K562 (cell line): ENCODE measurements around the gene CCDC9B. TPM values are rescaled to one million over a fixed set of nuclear protein-coding genes. Genes with fewer than 3 reads are reported as not detected.
A peak's percentile ranks its signal among the peaks of the same experiment; 100 is the strongest.

Experiments used
- CTCFL ChIP-seq: IDR thresholded peaks from 2 replicates; pipeline ENCODE4 v1.6.1; 2011; ENCODE audit warnings: borderline replicate concordance, low read depth, mild to moderate bottlenecking, moderate library complexity, low read length; ENCODE audit not compliant: insufficient read depth, poor library complexity, severe bottlenecking
- FOXK2 ChIP-seq, 2 experiments: fragments of 450-650 bp; IDR thresholded peaks in 1 of 2; conservative IDR thresholded peaks in 1 of 2; 2 replicates each; pipeline ENCODE4 v1.6.1; 2016; ENCODE audit warnings: low read depth in 2 of 2, mild to moderate bottlenecking in 1 of 2
- KLF16 ChIP-seq: IDR thresholded peaks from 2 replicates; pipeline ENCODE4 v1.6.1; 2016; ENCODE audit warnings: antibody characterized with exemption
- MAZ ChIP-seq, 2 experiments: fragments of 450-650 bp in 1 of 2; sonication (generic) in 1 of 2; formaldehyde crosslinking; IDR thresholded peaks in 1 of 2; conservative IDR thresholded peaks in 1 of 2; 2 replicates each; pipeline versions ENCODE4 v1.4.0 to v1.5.0; 2020; ENCODE audit warnings: mild to moderate bottlenecking in 1 of 2, missing genetic modification reagents in 1 of 2
- MYNN ChIP-seq, 2 experiments: sonication (generic); formaldehyde crosslinking in 1 of 2; IDR thresholded peaks; 2 replicates each; pipeline versions ENCODE4 v1.5.0 to v1.6.1; 2016 to 2020; ENCODE audit warnings: antibody characterized with exemption in 1 of 2, missing genetic modification reagents in 1 of 2
- NBN ChIP-seq: fragments of 450-650 bp; IDR thresholded peaks from 2 replicates; pipeline ENCODE4 v1.6.1; 2016; ENCODE audit warnings: low read depth, mild to moderate bottlenecking
- NFIC ChIP-seq: fragments of 450-650 bp; IDR thresholded peaks from 2 replicates; pipeline ENCODE4 v1.6.1; 2017; ENCODE audit warnings: mild to moderate bottlenecking, inconsistent platforms
- SNIP1 ChIP-seq: fragments of 450-650 bp; IDR thresholded peaks from 2 replicates; pipeline ENCODE4 v1.7.1; 2017; ENCODE audit warnings: low read depth, mild to moderate bottlenecking
- SP1 ChIP-seq: sonication (generic); formaldehyde crosslinking; IDR thresholded peaks from 2 replicates; pipeline ENCODE4 v1.8.1; 2022; ENCODE audit warnings: mild to moderate bottlenecking, missing genetic modification reagents
- TAF9B ChIP-seq: fragments of 450-650 bp; IDR thresholded peaks from 2 replicates; pipeline ENCODE4 v1.6.1; 2018; ENCODE audit warnings: mild to moderate bottlenecking; ENCODE audit not compliant: partially characterized antibody
- TCF3 ChIP-seq: sonication (generic); formaldehyde crosslinking; IDR thresholded peaks from 2 replicates; pipeline ENCODE4 v1.4.0; 2020; ENCODE audit warnings: mild to moderate bottlenecking, missing genetic modification reagents
- XRCC5 ChIP-seq: fragments of 200-400 bp; formaldehyde crosslinking; IDR thresholded peaks from 2 replicates; pipeline ENCODE4 v1.6.1; 2017; ENCODE audit warnings: low read depth, mild to moderate bottlenecking, low read length
- ZBTB2 ChIP-seq: fragments of 450-650 bp; IDR thresholded peaks from 2 replicates; pipeline ENCODE4 v1.6.1; 2016; ENCODE audit warnings: antibody characterized with exemption
- ZNF232 ChIP-seq: sonication (generic); formaldehyde crosslinking; IDR thresholded peaks from 2 replicates; pipeline ENCODE4 v1.8.0; 2022; ENCODE audit warnings: mild to moderate bottlenecking, missing genetic modification reagents
- ZNF347 ChIP-seq: fragments of 450-650 bp; formaldehyde crosslinking; IDR thresholded peaks from 2 replicates; pipeline ENCODE4 v1.4.0; 2020; ENCODE audit warnings: low read depth, mild to moderate bottlenecking, moderate library complexity
- polyA plus RNA-seq, 8 experiments: library from polyadenylated mRNA; depleted of rRNA in 4 of 8; stranded (reverse) in 5 of 8; unstranded in 3 of 8; fragments of >200 nt; fragmentation: Nextera tagmentation in 2 of 8; fragmentation: Illumina TruSeq in 1 of 8; extraction: Ambion mirVana in 2 of 8; extraction: Trizol in 1 of 8; gene quantifications; 2 replicates each; pipeline versions ENCODE4 v1.2.1 to v1.2.3, GENCODE V29; 2011 to 2014; ENCODE audit warnings: inconsistent platforms in 1 of 8, missing spikeins in 1 of 8
- total RNA-seq, 7 experiments: library from RNA; depleted of rRNA in 6 of 7; stranded (reverse); fragments of >200 nt in 6 of 7; fragmentation: Illumina TruSeq in 2 of 7; extraction: Trizol in 2 of 7; gene quantifications; 2 replicates each; pipeline versions ENCODE4 v1.2.1 to v1.2.3, GENCODE V29; 2011 to 2021; ENCODE audit warnings: low replicate concordance in 1 of 7
- TF ChIP-seq, protein P1 (sequence below): sonication (generic); formaldehyde crosslinking; IDR thresholded peaks from 2 replicates; pipeline ENCODE4 v1.8.0; 2022; ENCODE audit warnings: mild to moderate bottlenecking, missing genetic modification reagents
- TF ChIP-seq, protein P2 (sequence below): fragments of 450-650 bp; IDR thresholded peaks from 2 replicates; pipeline ENCODE4 v1.6.1; 2018; ENCODE audit not compliant: partially characterized antibody

Gene CCDC9B
- total and polyA plus RNA-seq, 9 of the 15 experiments (the other 6 are each of a cell fraction or from before 2014, with no cell fraction given), result 0.01 to 0.47 (median 0.15) TPM; not detected in 1

DNA sequence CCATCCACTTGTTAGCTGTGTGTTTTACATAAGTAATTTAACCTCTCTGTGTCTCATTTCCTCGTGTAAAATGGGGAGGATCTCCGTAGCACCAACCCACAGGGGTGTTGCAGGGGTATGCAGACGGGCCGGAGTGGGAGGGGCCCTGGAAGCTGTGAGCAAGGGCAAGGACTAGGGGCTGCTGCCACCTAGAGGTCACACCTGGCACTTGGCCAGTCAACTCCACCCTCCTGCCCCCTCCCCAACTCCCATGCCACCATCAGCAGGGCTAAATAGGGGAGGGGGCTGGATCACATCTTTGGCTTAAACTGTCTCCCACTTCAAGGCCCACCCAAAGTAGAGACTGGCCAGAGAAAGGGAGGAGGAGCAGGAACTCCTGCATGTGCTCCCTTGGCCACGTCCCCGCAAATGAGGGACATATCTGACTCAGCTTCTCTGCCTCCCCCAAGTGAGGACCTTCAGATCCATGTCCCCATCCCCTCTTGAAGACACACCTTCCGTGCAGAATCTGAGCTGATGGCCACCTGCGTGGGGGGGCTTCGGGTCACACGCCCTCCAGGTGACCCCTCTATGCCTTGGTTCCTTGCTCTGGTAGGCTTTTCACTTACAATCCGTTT lies 2.6 kb downstream of the CCDC9B start (continued):
- peak; percentile 16 for TF ChIP-seq CTCFL
- no peak for TF ChIP-seq FOXK2 (conservative IDR thresholded peaks at IDR 0.05 in 1 of 2, IDR thresholded peaks at IDR 0.05 in 1 of 2; ENCODE audit: low read depth in 2 of 2)
- TF ChIP-seq SNIP1, result no peak
- 0 out of 2 replicates have a peak, but pooled peaks have one; percentile 39 for TF ChIP-seq MYNN (IDR thresholded peaks at IDR 0.05)
- no peak for TF ChIP-seq MYNN (CRISPR knock-in tag; IDR thresholded peaks at IDR 0.05)
- peak; percentile 60; the same call in 1 of the 2 replicates for TF ChIP-seq XRCC5
- peak; percentile 30; the same call in 1 of the 2 replicates for TF ChIP-seq KLF16
- no peak for TF ChIP-seq NBN
- 0 out of 2 replicates have a peak, but pooled peaks have one; percentile 8 for TF ChIP-seq TCF3 (CRISPR knock-in tag)
- TF ChIP-seq, protein P1, sequence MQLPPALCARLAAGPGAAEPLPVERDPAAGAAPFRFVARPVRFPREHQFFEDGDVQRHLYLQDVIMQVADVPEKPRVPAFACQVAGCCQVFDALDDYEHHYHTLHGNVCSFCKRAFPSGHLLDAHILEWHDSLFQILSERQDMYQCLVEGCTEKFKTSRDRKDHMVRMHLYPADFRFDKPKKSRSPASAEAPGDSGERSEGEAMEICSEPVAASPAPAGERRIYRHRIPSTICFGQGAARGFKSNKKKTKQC (CRISPR knock-in tag), result no peak
- TF ChIP-seq TAF9B, result no peak
- peak; percentile 83 for TF ChIP-seq NFIC
- TF ChIP-seq SP1 (CRISPR knock-in tag), result peak; percentile 81
- TF ChIP-seq MAZ (CRISPR knock-in tag; conservative IDR thresholded peaks at IDR 0.05 in 1 of 2, IDR thresholded peaks at IDR 0.05 in 1 of 2), result peak; percentile 59 to 93; a peak in 3 of 4 replicates
- TF ChIP-seq ZBTB2, result peak; percentile 18; the same call in 1 of the 2 replicates
- TF ChIP-seq, protein P2, sequence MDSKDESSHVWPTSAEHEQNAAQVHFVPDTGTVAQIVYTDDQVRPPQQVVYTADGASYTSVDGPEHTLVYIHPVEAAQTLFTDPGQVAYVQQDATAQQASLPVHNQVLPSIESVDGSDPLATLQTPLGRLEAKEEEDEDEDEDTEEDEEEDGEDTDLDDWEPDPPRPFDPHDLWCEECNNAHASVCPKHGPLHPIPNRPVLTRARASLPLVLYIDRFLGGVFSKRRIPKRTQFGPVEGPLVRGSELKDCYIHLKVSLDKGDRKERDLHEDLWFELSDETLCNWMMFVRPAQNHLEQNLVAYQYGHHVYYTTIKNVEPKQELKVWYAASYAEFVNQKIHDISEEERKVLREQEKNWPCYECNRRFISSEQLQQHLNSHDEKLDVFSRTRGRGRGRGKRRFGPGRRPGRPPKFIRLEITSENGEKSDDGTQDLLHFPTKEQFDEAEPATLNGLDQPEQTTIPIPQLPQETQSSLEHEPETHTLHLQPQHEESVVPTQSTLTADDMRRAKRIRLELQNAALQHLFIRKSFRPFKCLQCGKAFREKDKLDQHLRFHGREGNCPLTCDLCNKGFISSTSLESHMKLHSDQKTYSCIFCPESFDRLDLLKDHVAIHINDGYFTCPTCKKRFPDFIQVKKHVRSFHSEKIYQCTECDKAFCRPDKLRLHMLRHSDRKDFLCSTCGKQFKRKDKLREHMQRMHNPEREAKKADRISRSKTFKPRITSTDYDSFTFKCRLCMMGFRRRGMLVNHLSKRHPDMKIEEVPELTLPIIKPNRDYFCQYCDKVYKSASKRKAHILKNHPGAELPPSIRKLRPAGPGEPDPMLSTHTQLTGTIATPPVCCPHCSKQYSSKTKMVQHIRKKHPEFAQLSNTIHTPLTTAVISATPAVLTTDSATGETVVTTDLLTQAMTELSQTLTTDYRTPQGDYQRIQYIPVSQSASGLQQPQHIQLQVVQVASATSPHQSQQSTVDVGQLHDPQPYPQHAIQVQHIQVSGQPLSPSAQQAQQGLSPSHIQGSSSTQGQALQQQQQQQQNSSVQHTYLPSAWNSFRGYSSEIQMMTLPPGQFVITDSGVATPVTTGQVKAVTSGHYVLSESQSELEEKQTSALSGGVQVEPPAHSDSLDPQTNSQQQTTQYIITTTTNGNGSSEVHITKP, result no peak
- TF ChIP-seq ZNF232 (CRISPR knock-in tag), result no peak
- TF ChIP-seq ZNF347 (CRISPR knock-in tag), result no peak
